ENCODE results near the gene NOVA2. TPM values are rescaled to one million over a fixed set of nuclear protein-coding genes. Genes with fewer than 3 reads are reported as not detected.

The NOVA2 gene
- total RNA-seq, 1 experiment from 2014 or later, result not detected

GRCh38 chr19:46022061-46022430 lies 48.4 kb upstream of the NOVA2 start:
- DNase-seq (ENCODE audit: low spot score), result no peak
- no peaks in the 10 kb centered on the region for H3K4me1 ChIP-seq (ENCODE audit: insufficient read depth, low read length, poor library complexity, severe bottlenecking)
- no peak overlapping the region for H3K4me3 ChIP-seq (ENCODE audit: low read depth, low read length, poor library complexity, severe bottlenecking)
- POLR2A ChIA-PET (ENCODE audit: low non-redundant PET), result no interaction called here
- H3K27me3 ChIP-seq (replicated peaks; ENCODE audit: insufficient read depth, low read depth, low read length, poor library complexity), result peaks cover 3% of the 10 kb centered on the region
- H3K27ac ChIP-seq (ENCODE audit: low read depth, low read length, poor library complexity, severe bottlenecking), result no peak overlapping the region
- no peak for TF ChIP-seq CTCF (conservative IDR thresholded peaks at IDR 0.05; ENCODE audit: low read depth, low read length)
- no peak for TF ChIP-seq EZH2 (IDR thresholded peaks at IDR 0.05; ENCODE audit: borderline replicate concordance, low read depth, low read length, poor library complexity, severe bottlenecking)
- intact Hi-C loops (cut with micrococcal nuclease; ENCODE audit: unreplicated experiment), result no loop called here
- CTCF ChIA-PET, result no interaction called here
- no TSS peak for BruUV-seq (replicated peaks)
- no peaks in the 10 kb centered on the region for H3K9me3 ChIP-seq (ENCODE audit: low read depth, low read length, poor library complexity, severe bottlenecking)
- no peaks in the 10 kb centered on the region for H3K36me3 ChIP-seq (ENCODE audit: insufficient read depth, low read length, poor library complexity, severe bottlenecking)

- H3K27ac ChIP-seq (ENCODE audit: low read depth, low read length, poor library complexity, severe bottlenecking), result no peak overlapping the region
- TF ChIP-seq CTCF (conservative IDR thresholded peaks at IDR 0.05; ENCODE audit: low read depth, low read length) (0 out of 2 replicates have a peak, but pooled peaks have one; percentile 21), EZH2 (IDR thresholded peaks at IDR 0.05; ENCODE audit: borderline replicate concordance, low read depth, low read length, poor library complexity, severe bottlenecking) (no peak)
- ChIA-PET CTCF (interaction anchor here (0.7 kb wide), 1 partner anchor 11 kb away, joined by 3 read pairs; no protein-coding TSS in a partner anchor), POLR2A (ENCODE audit: low non-redundant PET) (no interaction called here)
- no peaks in the 10 kb centered on the region for H3K9me3 ChIP-seq (ENCODE audit: low read depth, low read length, poor library complexity, severe bottlenecking)
- H3K4me1 ChIP-seq (ENCODE audit: insufficient read depth, low read length, poor library complexity, severe bottlenecking), result no peaks in the 10 kb centered on the region
- BruUV-seq (replicated peaks), result no TSS peak
- no peak for DNase-seq (ENCODE audit: low spot score)
- intact Hi-C loops (cut with micrococcal nuclease; ENCODE audit: unreplicated experiment), result no loop called here
- H3K27me3 ChIP-seq (replicated peaks; ENCODE audit: insufficient read depth, low read depth, low read length, poor library complexity), result peaks cover 3% of the 10 kb centered on the region
- H3K4me3 ChIP-seq (ENCODE audit: low read depth, low read length, poor library complexity, severe bottlenecking), result no peak overlapping the region
- no peaks in the 10 kb centered on the region for H3K36me3 ChIP-seq (ENCODE audit: insufficient read depth, low read length, poor library complexity, severe bottlenecking)
Observed at GRCh38 chr19:46021531-46022041, 47.9 kb upstream of the NOVA2 start.

GRCh38 chr19:46020819-46021125 lies 47.1 kb upstream of the NOVA2 start:
- no peak overlapping the region for H3K4me3 ChIP-seq (ENCODE audit: low read depth, low read length, poor library complexity, severe bottlenecking)
- TF ChIP-seq EZH2 (IDR thresholded peaks at IDR 0.05; ENCODE audit: borderline replicate concordance, low read depth, low read length, poor library complexity, severe bottlenecking), result no peak
- no peak for TF ChIP-seq CTCF (conservative IDR thresholded peaks at IDR 0.05; ENCODE audit: low read depth, low read length)
- no peaks in the 10 kb centered on the region for H3K36me3 ChIP-seq (ENCODE audit: insufficient read depth, low read length, poor library complexity, severe bottlenecking)
- no peak for DNase-seq (ENCODE audit: low spot score)
- H3K27ac ChIP-seq (ENCODE audit: low read depth, low read length, poor library complexity, severe bottlenecking), result no peak overlapping the region
- peaks cover 7% of the 10 kb centered on the region for H3K27me3 ChIP-seq (replicated peaks; ENCODE audit: insufficient read depth, low read depth, low read length, poor library complexity)
- POLR2A ChIA-PET (ENCODE audit: low non-redundant PET), result no interaction called here
- BruUV-seq (replicated peaks), result no TSS peak
- intact Hi-C loops (cut with micrococcal nuclease; ENCODE audit: unreplicated experiment), result no loop called here
- CTCF ChIA-PET, result interaction anchor here (0.7 kb wide), 1 partner anchor 12 kb away, joined by 3 read pairs; no protein-coding TSS in a partner anchor
- H3K4me1 ChIP-seq (ENCODE audit: insufficient read depth, low read length, poor library complexity, severe bottlenecking), result peaks cover 7% of the 10 kb centered on the region
- no peaks in the 10 kb centered on the region for H3K9me3 ChIP-seq (ENCODE audit: low read depth, low read length, poor library complexity, severe bottlenecking)

Data from A673 (cell line).